ENCODE results near the gene MYBBP1A. TPM values are rescaled to one million over a fixed set of nuclear protein-coding genes. Genes with fewer than 3 reads are reported as not detected.

Gene MYBBP1A
- total and polyA plus RNA-seq, 4 donors, result 12.2 to 23.3 (median 20.0) TPM

- no peak within 1 kb of the TSS for H3K4me3 ChIP-seq (ENCODE audit: low read depth in 1 of 3, low read length in 3 of 3)
- no peak within 1 kb of the TSS for H3K27ac ChIP-seq (ENCODE audit: low read depth in 1 of 2, low read length in 2 of 2)
- 78% methylated on average over 12 of the region's 12 CpGs for WGBS
- no peaks in the 10 kb centered on the region for H3K27me3 ChIP-seq (ENCODE audit: control insufficient read depth in 4 of 4, insufficient read depth in 4 of 4, low read length in 3 of 4)
- H3K4me1 ChIP-seq (ENCODE audit: control insufficient read depth in 4 of 4, insufficient read depth in 4 of 4, low read length in 3 of 4), result peaks cover 2 to 12% (median 5%) of the 10 kb centered on the region in 4 donors
- H3K9me3 ChIP-seq (ENCODE audit: control insufficient read depth in 4 of 4, low read length in 3 of 4), result no peaks in the 10 kb centered on the region
- TF ChIP-seq JUND (IDR thresholded peaks at IDR 0.05) (no peak), FOXA1 (IDR thresholded peaks at IDR 0.05) (no peak), HNF4G (IDR thresholded peaks at IDR 0.05) (no peak), MAX (IDR thresholded peaks at IDR 0.05) (no peak), HNF4A (conservative IDR thresholded peaks at IDR 0.05) (no peak), FOXA2 (IDR thresholded peaks at IDR 0.05) (no peak), GABPA (IDR thresholded peaks at IDR 0.05 in 1 of 2, conservative IDR thresholded peaks at IDR 0.05 in 1 of 2) (no peak), EGR1 (IDR thresholded peaks at IDR 0.05; ENCODE audit: low read depth in 2 of 2) (no peak), RXRA (IDR thresholded peaks at IDR 0.05) (no peak), YY1 (IDR thresholded peaks at IDR 0.05) (no peak), NR2F2 (IDR thresholded peaks at IDR 0.05) (no peak)
- TF ChIP-seq, protein P1, sequence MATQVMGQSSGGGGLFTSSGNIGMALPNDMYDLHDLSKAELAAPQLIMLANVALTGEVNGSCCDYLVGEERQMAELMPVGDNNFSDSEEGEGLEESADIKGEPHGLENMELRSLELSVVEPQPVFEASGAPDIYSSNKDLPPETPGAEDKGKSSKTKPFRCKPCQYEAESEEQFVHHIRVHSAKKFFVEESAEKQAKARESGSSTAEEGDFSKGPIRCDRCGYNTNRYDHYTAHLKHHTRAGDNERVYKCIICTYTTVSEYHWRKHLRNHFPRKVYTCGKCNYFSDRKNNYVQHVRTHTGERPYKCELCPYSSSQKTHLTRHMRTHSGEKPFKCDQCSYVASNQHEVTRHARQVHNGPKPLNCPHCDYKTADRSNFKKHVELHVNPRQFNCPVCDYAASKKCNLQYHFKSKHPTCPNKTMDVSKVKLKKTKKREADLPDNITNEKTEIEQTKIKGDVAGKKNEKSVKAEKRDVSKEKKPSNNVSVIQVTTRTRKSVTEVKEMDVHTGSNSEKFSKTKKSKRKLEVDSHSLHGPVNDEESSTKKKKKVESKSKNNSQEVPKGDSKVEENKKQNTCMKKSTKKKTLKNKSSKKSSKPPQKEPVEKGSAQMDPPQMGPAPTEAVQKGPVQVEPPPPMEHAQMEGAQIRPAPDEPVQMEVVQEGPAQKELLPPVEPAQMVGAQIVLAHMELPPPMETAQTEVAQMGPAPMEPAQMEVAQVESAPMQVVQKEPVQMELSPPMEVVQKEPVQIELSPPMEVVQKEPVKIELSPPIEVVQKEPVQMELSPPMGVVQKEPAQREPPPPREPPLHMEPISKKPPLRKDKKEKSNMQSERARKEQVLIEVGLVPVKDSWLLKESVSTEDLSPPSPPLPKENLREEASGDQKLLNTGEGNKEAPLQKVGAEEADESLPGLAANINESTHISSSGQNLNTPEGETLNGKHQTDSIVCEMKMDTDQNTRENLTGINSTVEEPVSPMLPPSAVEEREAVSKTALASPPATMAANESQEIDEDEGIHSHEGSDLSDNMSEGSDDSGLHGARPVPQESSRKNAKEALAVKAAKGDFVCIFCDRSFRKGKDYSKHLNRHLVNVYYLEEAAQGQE (IDR thresholded peaks at IDR 0.05), result no peak
- TF ChIP-seq, protein P2, sequence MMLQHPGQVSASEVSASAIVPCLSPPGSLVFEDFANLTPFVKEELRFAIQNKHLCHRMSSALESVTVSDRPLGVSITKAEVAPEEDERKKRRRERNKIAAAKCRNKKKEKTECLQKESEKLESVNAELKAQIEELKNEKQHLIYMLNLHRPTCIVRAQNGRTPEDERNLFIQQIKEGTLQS (IDR thresholded peaks at IDR 0.05), result no peak
- TF ChIP-seq, protein P3, sequence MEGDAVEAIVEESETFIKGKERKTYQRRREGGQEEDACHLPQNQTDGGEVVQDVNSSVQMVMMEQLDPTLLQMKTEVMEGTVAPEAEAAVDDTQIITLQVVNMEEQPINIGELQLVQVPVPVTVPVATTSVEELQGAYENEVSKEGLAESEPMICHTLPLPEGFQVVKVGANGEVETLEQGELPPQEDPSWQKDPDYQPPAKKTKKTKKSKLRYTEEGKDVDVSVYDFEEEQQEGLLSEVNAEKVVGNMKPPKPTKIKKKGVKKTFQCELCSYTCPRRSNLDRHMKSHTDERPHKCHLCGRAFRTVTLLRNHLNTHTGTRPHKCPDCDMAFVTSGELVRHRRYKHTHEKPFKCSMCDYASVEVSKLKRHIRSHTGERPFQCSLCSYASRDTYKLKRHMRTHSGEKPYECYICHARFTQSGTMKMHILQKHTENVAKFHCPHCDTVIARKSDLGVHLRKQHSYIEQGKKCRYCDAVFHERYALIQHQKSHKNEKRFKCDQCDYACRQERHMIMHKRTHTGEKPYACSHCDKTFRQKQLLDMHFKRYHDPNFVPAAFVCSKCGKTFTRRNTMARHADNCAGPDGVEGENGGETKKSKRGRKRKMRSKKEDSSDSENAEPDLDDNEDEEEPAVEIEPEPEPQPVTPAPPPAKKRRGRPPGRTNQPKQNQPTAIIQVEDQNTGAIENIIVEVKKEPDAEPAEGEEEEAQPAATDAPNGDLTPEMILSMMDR (IDR thresholded peaks at IDR 0.05; ENCODE audit: low read depth, low read length, missing input control), result no peak
- no peak for DNase-seq (ENCODE audit: low spot score)
- H3K9ac ChIP-seq (ENCODE audit: low read depth in 1 of 2, low read length in 2 of 2), result no peak within 1 kb of the TSS
- H3K36me3 ChIP-seq (ENCODE audit: control insufficient read depth in 4 of 4, insufficient read depth in 3 of 4, low read depth in 1 of 4, low read length in 3 of 4), result no peaks in the 10 kb centered on the region
These were observed 5.2 kb upstream of the MYBBP1A start, which contains the start of gene GGT6 for GRCh38 chr17:4560421-4560820. Gene GGT6, minus strand, starts transcription at chr17:4560577. Its CDS starts 56 bp downstream, at chr17:4560521.

GRCh38 chr17:4559966-4560365 is 4.8 kb upstream of the MYBBP1A start:
- DNase-seq (ENCODE audit: low spot score), result no peak
- no peak overlapping the region for H3K27ac ChIP-seq (ENCODE audit: low read depth in 1 of 2, low read length in 2 of 2)

More at GRCh38 chr17:4559966-4560365, 4.8 kb upstream of the MYBBP1A start:
- Histone ChIP-seq H3K4me3 (ENCODE audit: low read depth in 1 of 3, low read length in 3 of 3) (no peak overlapping the region), H3K9me3 (ENCODE audit: control insufficient read depth in 4 of 4, low read length in 3 of 4) (no peaks in the 10 kb centered on the region), H3K4me1 (ENCODE audit: control insufficient read depth in 4 of 4, insufficient read depth in 4 of 4, low read length in 3 of 4) (peaks cover 2 to 11% (median 5%) of the 10 kb centered on the region in 4 donors), H3K9ac (ENCODE audit: low read depth in 1 of 2, low read length in 2 of 2) (no peak overlapping the region), H3K36me3 (ENCODE audit: control insufficient read depth in 4 of 4, insufficient read depth in 3 of 4, low read depth in 1 of 4, low read length in 3 of 4) (no peaks in the 10 kb centered on the region), H3K27me3 (ENCODE audit: control insufficient read depth in 4 of 4, insufficient read depth in 4 of 4, low read length in 3 of 4) (no peaks in the 10 kb centered on the region)
- WGBS, result 91% methylated on average over 5 of the region's 5 CpGs
- TF ChIP-seq FOXA1 (IDR thresholded peaks at IDR 0.05), result no peak
- no peak for TF ChIP-seq EGR1 (IDR thresholded peaks at IDR 0.05; ENCODE audit: low read depth in 2 of 2)
- TF ChIP-seq, protein P3 (IDR thresholded peaks at IDR 0.05; ENCODE audit: low read depth, low read length, missing input control), result no peak
- no peak for TF ChIP-seq GABPA (IDR thresholded peaks at IDR 0.05 in 1 of 2, conservative IDR thresholded peaks at IDR 0.05 in 1 of 2)
- TF ChIP-seq, protein P2 (IDR thresholded peaks at IDR 0.05), result no peak
- no peak for TF ChIP-seq SP1 (IDR thresholded peaks at IDR 0.05)
- TF ChIP-seq MAX (IDR thresholded peaks at IDR 0.05), result no peak
- TF ChIP-seq, protein P4, sequence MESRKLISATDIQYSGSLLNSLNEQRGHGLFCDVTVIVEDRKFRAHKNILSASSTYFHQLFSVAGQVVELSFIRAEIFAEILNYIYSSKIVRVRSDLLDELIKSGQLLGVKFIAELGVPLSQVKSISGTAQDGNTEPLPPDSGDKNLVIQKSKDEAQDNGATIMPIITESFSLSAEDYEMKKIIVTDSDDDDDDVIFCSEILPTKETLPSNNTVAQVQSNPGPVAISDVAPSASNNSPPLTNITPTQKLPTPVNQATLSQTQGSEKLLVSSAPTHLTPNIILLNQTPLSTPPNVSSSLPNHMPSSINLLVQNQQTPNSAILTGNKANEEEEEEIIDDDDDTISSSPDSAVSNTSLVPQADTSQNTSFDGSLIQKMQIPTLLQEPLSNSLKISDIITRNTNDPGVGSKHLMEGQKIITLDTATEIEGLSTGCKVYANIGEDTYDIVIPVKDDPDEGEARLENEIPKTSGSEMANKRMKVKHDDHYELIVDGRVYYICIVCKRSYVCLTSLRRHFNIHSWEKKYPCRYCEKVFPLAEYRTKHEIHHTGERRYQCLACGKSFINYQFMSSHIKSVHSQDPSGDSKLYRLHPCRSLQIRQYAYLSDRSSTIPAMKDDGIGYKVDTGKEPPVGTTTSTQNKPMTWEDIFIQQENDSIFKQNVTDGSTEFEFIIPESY (IDR thresholded peaks at IDR 0.05), result no peak

All from liver (tissue), 9 donors.